Pancreas (tissue), 10 donors: ENCODE measurements around the gene SAMD13. TPM values are rescaled to one million over a fixed set of nuclear protein-coding genes. Genes with fewer than 3 reads are reported as not detected.
A peak's percentile ranks its signal among the peaks of the same experiment; 100 is the strongest.

Experiments
- ATAC-seq, 4 donors: fragments of 200-7000 bp; cut with Tn5 transposase; one replicate each; pipeline versions ENCODE4 v1.8.0 to v1.9.1; 2020; ENCODE audit warnings: mild to moderate bottlenecking in 4 of 4, moderate library complexity in 4 of 4
- DNase-seq, 6 donors: peaks; one replicate each; pipeline ENCODE4 v3.0.0-alpha.2; 2020
- FAIRE-seq: peaks from 2 replicates; lab custom pipeline; 2012; peaks lifted over from hg19 to GRCh38; lab: Jason Lieb, UNC
- H3K27ac ChIP-seq, 4 donors: fragments of 200-600 bp; sonication (generic); 1 replicate in 3 of 4; 2 replicates in 1 of 4; pipeline versions ENCODE4 v1.5.0 to v1.8.0; 2020
- H3K27me3 ChIP-seq, 4 donors: fragments of 200-600 bp; one replicate each; pipeline ENCODE4 v1.8.0; 2021
- H3K36me3 ChIP-seq, 3 donors: fragments of 200-600 bp; sonication (generic) in 1 of 3; one replicate each; pipeline versions ENCODE4 v1.5.0 to v1.8.0; 2020 to 2021
- H3K4me1 ChIP-seq, 3 donors: fragments of 200-600 bp; one replicate each; pipeline ENCODE4 v1.8.0; 2021
- H3K4me3 ChIP-seq, 4 donors: fragments of 200-600 bp; sonication (generic) in 2 of 4; one replicate each; pipeline versions ENCODE4 v1.5.0 to v1.8.0; 2020 to 2021
- H3K9me3 ChIP-seq, 4 donors: fragments of 200-600 bp; one replicate each; pipeline ENCODE4 v1.8.0; 2021
- CTCF ChIP-seq, 4 donors: fragments of 200-600 bp; sonication (generic) in 3 of 4; IDR thresholded peaks; one replicate each; pipeline versions ENCODE4 v1.5.0 to v1.8.0; 2021; ENCODE audit warnings: antibody characterized with exemption in 4 of 4
- WGBS, 2 donors: extraction: QIAGEN DNeasy Blood & Tissue Kit; methylation state at CpG; one replicate each; pipeline ENCODE4 v1.1.7; 2013; 5-methylcytosine and 5-hydroxymethylcytosine counted together
- intact Hi-C, 3 donors: fragments of 100-400 bp; cut with DNase I; formaldehyde crosslinking; loops; one replicate each; pipeline versions ENCODE4 v1.11.1 to v1.14.2; 2022
- polyA plus RNA-seq, 2 donors: library from polyadenylated mRNA; stranded (reverse); fragments of 200-250 nt; gene quantifications; one replicate each; pipeline ENCODE4 v1.2.3, GENCODE V29; 2013
- total RNA-seq, 6 donors: library from RNA; stranded (reverse); fragmentation: NEBNext Ultra II Directional in 4 of 6; extraction: Animal tissue kit (Norgen Biotek cat#: 25700) in 4 of 6; gene quantifications; one replicate each; pipeline versions ENCODE4 v1.2.1 to v1.2.4, GENCODE V29; 2021 to 2023
- donor health status: healthy with polysubstance abuse.
- donor health status: DM: no; HTN: no; CAD: no; lungs with moderate emphysema.
- donor health status: DM: no; HTN: no; CAD: no.
- donor health status: control.
- donor health status: control.
- donor health status: Bipolar disorder and iron deficiency.
- donor health status: DM: yes; HTN: yes; CAD: no.
- donor health status: DM: no; HTN: no; CAD: no.
- donor health status: DM: no; HTN: no; CAD: no.
- donor health status: DM: yes; HTN: yes; CAD: no.

Gene SAMD13
- total and polyA plus RNA-seq, 8 donors = 0.57 to 2.6 (median 0.67) TPM

DNA sequence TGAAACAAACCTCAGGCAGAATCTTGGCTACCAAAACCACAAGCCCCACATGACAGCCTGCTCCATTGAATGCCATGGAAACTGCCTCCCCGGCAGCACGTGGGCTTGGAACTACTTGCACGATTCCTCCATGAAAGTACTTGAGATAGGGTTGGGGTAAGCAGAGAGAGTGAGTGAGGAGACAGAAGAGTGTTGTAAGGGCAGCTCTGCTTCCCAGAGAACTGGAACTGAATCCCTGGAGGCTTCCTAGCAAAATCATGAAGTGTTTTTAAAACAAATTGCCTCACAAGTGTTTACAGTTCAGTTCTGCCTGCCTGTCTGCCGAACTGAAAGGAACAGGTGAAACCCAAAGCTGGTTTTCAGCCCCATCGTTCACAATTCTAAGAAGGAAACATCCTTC, 61.5 kb downstream of the SAMD13 start:
- Histone ChIP-seq H3K27me3 (no peaks in the 10 kb centered on the region), H3K4me3 (no peak overlapping the region), H3K36me3 (no peaks in the 10 kb centered on the region), H3K4me1 (peaks cover 0 to 7% (median 0%) of the 10 kb centered on the region in 3 donors), H3K27ac (no peak overlapping the region), H3K9me3 (no peaks in the 10 kb centered on the region)
- 46 to 53% methylated on average over 5 of the region's 5 CpGs for WGBS, 2 donors
- intact Hi-C loops = no loop called here
- no peak for FAIRE-seq
- no peak for TF ChIP-seq CTCF (IDR thresholded peaks at IDR 0.05)
- DNase-seq = no peak
- peak in 2 of 4 donors; percentile 4 to 34 for ATAC-seq

DNA sequence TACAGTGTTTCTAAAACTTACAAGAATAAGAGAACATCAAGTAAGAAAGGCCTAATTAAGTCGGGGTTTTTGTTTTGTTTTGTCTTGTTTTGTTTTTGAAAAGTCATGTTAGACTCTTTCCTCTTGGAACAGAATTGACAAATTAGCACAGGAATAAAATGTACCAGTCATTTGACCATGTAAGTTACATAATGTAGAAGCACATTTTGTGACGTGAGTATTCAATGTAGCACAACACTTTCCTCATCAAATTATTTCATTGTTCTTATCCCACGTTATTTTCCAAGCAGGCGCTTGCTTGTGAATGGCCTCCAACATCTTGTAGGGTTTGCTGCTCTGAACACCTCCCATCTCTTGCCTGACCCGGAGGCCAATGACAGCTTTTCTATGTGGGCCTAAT, 62.1 kb downstream of the SAMD13 start:
- no peaks in the 10 kb centered on the region for H3K36me3 ChIP-seq
- TF ChIP-seq CTCF (IDR thresholded peaks at IDR 0.05) = no peak
- DNase-seq (no peak), ATAC-seq (no peak), FAIRE-seq (no peak)
- WGBS, 2 donors = 77 to 82% methylated on average over 5 of the region's 5 CpGs
- peaks cover 0 to 7% (median 0%) of the 10 kb centered on the region in 3 donors for H3K4me1 ChIP-seq
- no peaks in the 10 kb centered on the region for H3K9me3 ChIP-seq
- H3K27me3 ChIP-seq = no peaks in the 10 kb centered on the region
- no peak overlapping the region for H3K4me3 ChIP-seq
- H3K27ac ChIP-seq = no peak overlapping the region
- intact Hi-C loops = no loop called here

GRCh38 chr1:84365225-84366221, 64.0 kb downstream of the SAMD13 start:
- DNase-seq = peak in 3 of 6 donors; percentile 22 to 46 (median 22)
- no peak for TF ChIP-seq CTCF (IDR thresholded peaks at IDR 0.05)
- no peak overlapping the region for H3K4me3 ChIP-seq
- intact Hi-C loops = no loop called here
- H3K27ac ChIP-seq = peak overlapping the region in 1 of 4 donors; percentile 44
- peak; percentile 66 to 93 (median 85) for ATAC-seq
- H3K27me3 ChIP-seq = no peaks in the 10 kb centered on the region
- no peaks in the 10 kb centered on the region for H3K9me3 ChIP-seq
- WGBS, 2 donors = 53 to 55% methylated on average over 3 of the region's 3 CpGs
- peaks cover 0 to 7% (median 0%) of the 10 kb centered on the region in 3 donors for H3K4me1 ChIP-seq
- no peak for FAIRE-seq
- H3K36me3 ChIP-seq = no peaks in the 10 kb centered on the region

DNA sequence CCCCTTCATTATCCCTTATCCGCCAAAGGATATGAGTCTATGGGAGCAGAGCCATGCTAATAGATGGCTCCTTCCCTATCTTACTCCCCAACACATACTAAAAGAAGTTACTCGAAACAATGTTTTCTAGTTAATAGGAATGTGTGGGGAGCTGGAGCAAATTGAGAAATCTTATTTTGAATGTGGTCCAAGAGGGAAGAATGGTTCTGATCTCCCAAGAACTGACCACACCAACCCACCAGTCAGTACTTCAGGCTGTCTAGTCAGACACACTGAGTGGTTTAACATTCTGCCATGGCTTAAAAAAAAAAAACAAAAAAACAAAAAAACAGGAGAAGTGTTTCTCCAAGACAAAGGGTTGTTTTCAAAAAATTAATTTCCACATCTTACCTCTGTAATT, 65.3 kb downstream of the SAMD13 start:
- Histone ChIP-seq H3K36me3 (no peaks in the 10 kb centered on the region), H3K4me1 (peaks cover 0 to 7% (median 0%) of the 10 kb centered on the region in 3 donors), H3K9me3 (no peaks in the 10 kb centered on the region), H3K27ac (no peak overlapping the region), H3K27me3 (no peaks in the 10 kb centered on the region), H3K4me3 (no peak overlapping the region)
- no peak for DNase-seq
- TF ChIP-seq CTCF (IDR thresholded peaks at IDR 0.05) = no peak
- 88 to 98% methylated on average over 2 of the region's 2 CpGs for WGBS, 2 donors
- intact Hi-C loops = no loop called here
- ATAC-seq = peak in 1 of 4 donors; percentile 10
- FAIRE-seq = no peak

DNA sequence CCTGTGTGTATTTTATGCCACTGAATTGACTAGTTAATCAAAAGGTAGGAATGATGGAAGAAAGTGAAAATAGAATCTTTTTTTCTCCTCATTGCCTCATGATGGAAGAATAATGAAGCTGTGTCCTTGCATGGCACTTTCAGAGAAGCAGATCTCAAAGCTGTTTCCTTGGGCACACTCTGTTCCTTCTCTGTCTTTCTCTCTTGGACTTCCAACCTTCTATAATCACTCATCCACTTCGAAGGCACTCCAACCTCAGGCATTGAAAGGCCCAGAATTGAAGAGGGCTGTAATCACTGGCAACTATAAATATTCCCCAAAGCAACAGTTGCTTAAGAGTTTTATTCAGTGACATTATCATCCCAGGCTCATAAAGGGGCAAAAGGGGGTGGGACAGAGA, 65.7 kb downstream of the SAMD13 start:
- H3K27ac ChIP-seq = no peak overlapping the region
- intact Hi-C loops = no loop called here
- DNase-seq (no peak), ATAC-seq (no peak), FAIRE-seq (no peak)
- WGBS, 2 donors = 81 to 92% methylated on average over 1 of the region's 1 CpG
- no peaks in the 10 kb centered on the region for H3K9me3 ChIP-seq
- no peak overlapping the region for H3K4me3 ChIP-seq
- no peaks in the 10 kb centered on the region for H3K36me3 ChIP-seq
- H3K27me3 ChIP-seq = no peaks in the 10 kb centered on the region
- TF ChIP-seq CTCF (IDR thresholded peaks at IDR 0.05) = no peak
- H3K4me1 ChIP-seq = peaks cover 0 to 7% (median 0%) of the 10 kb centered on the region in 3 donors
